ENCODE data around the gene ROS1.

The ROS1 gene

GRCh38 chr6:117409863-117410262, 15.9 kb downstream of the ROS1 start:
- Mint-ChIP-seq H3K4me3 (no peak overlapping the region), H3K27ac (no peak overlapping the region), H3K9me3 (no peaks in the 10 kb centered on the region), H3K36me3 (no peaks in the 10 kb centered on the region), H3K4me1 (no peaks in the 10 kb centered on the region), H3K27me3 (peaks cover 8% of the 10 kb centered on the region)
- ATAC-seq (ENCODE audit: low read depth) (no peak), DNase-seq (ENCODE audit: low spot score in 2 of 2) (no peak)

GRCh38 chr6:117409420-117409819, 16.3 kb downstream of the ROS1 start:
- Mint-ChIP-seq H3K9me3 (no peaks in the 10 kb centered on the region), H3K27me3 (peaks cover 8% of the 10 kb centered on the region), H3K4me3 (no peak overlapping the region), H3K36me3 (no peaks in the 10 kb centered on the region), H3K27ac (no peak overlapping the region), H3K4me1 (no peaks in the 10 kb centered on the region)
- DNase-seq (ENCODE audit: low spot score in 2 of 2): no peak
- no peak for ATAC-seq (ENCODE audit: low read depth)

GRCh38 chr6:117404548-117404947, 21.2 kb downstream of the ROS1 start:
- ATAC-seq (ENCODE audit: low read depth) (no peak), DNase-seq (ENCODE audit: low spot score in 2 of 2) (no peak)
- H3K36me3 Mint-ChIP-seq: no peaks in the 10 kb centered on the region
- H3K4me3 Mint-ChIP-seq: no peak overlapping the region
- H3K27me3 Mint-ChIP-seq: peaks cover 1% of the 10 kb centered on the region
- no peaks in the 10 kb centered on the region for H3K9me3 Mint-ChIP-seq
- H3K4me1 Mint-ChIP-seq: no peaks in the 10 kb centered on the region
- no peak overlapping the region for H3K27ac Mint-ChIP-seq

- Mint-ChIP-seq H3K36me3 (no peaks in the 10 kb centered on the region), H3K4me1 (no peaks in the 10 kb centered on the region), H3K27ac (no peak overlapping the region), H3K9me3 (no peaks in the 10 kb centered on the region), H3K27me3 (no peaks in the 10 kb centered on the region), H3K4me3 (no peak overlapping the region)
- DNase-seq (ENCODE audit: low spot score in 2 of 2) (no peak), ATAC-seq (ENCODE audit: low read depth) (no peak)
These were observed 23.9 kb downstream of the ROS1 start for GRCh38 chr6:117401799-117402198.

- ATAC-seq (ENCODE audit: low read depth) (no peak), DNase-seq (ENCODE audit: low spot score in 2 of 2) (no peak)
- Mint-ChIP-seq H3K27me3 (peaks cover 1% of the 10 kb centered on the region), H3K27ac (no peak overlapping the region), H3K36me3 (no peaks in the 10 kb centered on the region), H3K9me3 (no peaks in the 10 kb centered on the region), H3K4me3 (no peak overlapping the region), H3K4me1 (no peaks in the 10 kb centered on the region)
These were observed 25.8 kb downstream of the ROS1 start for GRCh38 chr6:117399924-117400323.

- ATAC-seq (ENCODE audit: low read depth) (no peak), DNase-seq (ENCODE audit: low spot score in 2 of 2) (no peak)
- H3K9me3 Mint-ChIP-seq: no peaks in the 10 kb centered on the region
- H3K4me1 Mint-ChIP-seq: no peaks in the 10 kb centered on the region
- H3K36me3 Mint-ChIP-seq: no peaks in the 10 kb centered on the region
- H3K27ac Mint-ChIP-seq: no peak overlapping the region
- H3K4me3 Mint-ChIP-seq: no peak overlapping the region
- H3K27me3 Mint-ChIP-seq: peaks cover 1% of the 10 kb centered on the region
These were observed 26.6 kb downstream of the ROS1 start for GRCh38 chr6:117399126-117399525.

- no peaks in the 10 kb centered on the region for H3K9me3 Mint-ChIP-seq
These were observed 28.1 kb downstream of the ROS1 start for GRCh38 chr6:117397536-117398227.

GRCh38 chr6:117396228-117396627, 29.5 kb downstream of the ROS1 start:
- no peaks in the 10 kb centered on the region for H3K4me1 Mint-ChIP-seq
- H3K9me3 Mint-ChIP-seq: no peaks in the 10 kb centered on the region
- H3K36me3 Mint-ChIP-seq: no peaks in the 10 kb centered on the region
- no peak for ATAC-seq (ENCODE audit: low read depth)
- no peak for DNase-seq (ENCODE audit: low spot score in 2 of 2)
- no peak overlapping the region for H3K4me3 Mint-ChIP-seq
- no peak overlapping the region for H3K27ac Mint-ChIP-seq
- peaks cover 3% of the 10 kb centered on the region for H3K27me3 Mint-ChIP-seq

More at GRCh38 chr6:117397536-117398227, 28.1 kb downstream of the ROS1 start:
- peaks cover 1% of the 10 kb centered on the region for H3K27me3 Mint-ChIP-seq
- ATAC-seq (ENCODE audit: low read depth) (no peak), DNase-seq (ENCODE audit: low spot score in 2 of 2) (no peak)
- H3K27ac Mint-ChIP-seq: no peak overlapping the region
- no peaks in the 10 kb centered on the region for H3K36me3 Mint-ChIP-seq
- no peak overlapping the region for H3K4me3 Mint-ChIP-seq
- no peaks in the 10 kb centered on the region for H3K4me1 Mint-ChIP-seq

GRCh38 chr6:117395164-117395563, 30.6 kb downstream of the ROS1 start:
- H3K4me3 Mint-ChIP-seq: no peak overlapping the region
- H3K27me3 Mint-ChIP-seq: peaks cover 3% of the 10 kb centered on the region
- no peak for DNase-seq (ENCODE audit: low spot score in 2 of 2)
- H3K4me1 Mint-ChIP-seq: no peaks in the 10 kb centered on the region
- no peak overlapping the region for H3K27ac Mint-ChIP-seq
- no peak for ATAC-seq (ENCODE audit: low read depth)
- no peaks in the 10 kb centered on the region for H3K9me3 Mint-ChIP-seq
- no peaks in the 10 kb centered on the region for H3K36me3 Mint-ChIP-seq

GRCh38 chr6:117393045-117393444, 32.7 kb downstream of the ROS1 start:
- no peak for DNase-seq (ENCODE audit: low spot score in 2 of 2)
- Mint-ChIP-seq H3K4me1 (no peaks in the 10 kb centered on the region), H3K9me3 (no peaks in the 10 kb centered on the region), H3K4me3 (no peak overlapping the region), H3K27ac (no peak overlapping the region), H3K27me3 (peaks cover 3% of the 10 kb centered on the region), H3K36me3 (no peaks in the 10 kb centered on the region)
- ATAC-seq (ENCODE audit: low read depth): no peak

GRCh38 chr6:117391874-117392583, 33.7 kb downstream of the ROS1 start:
- ATAC-seq (ENCODE audit: low read depth): no peak
- no peaks in the 10 kb centered on the region for H3K9me3 Mint-ChIP-seq
- H3K27ac Mint-ChIP-seq: no peak overlapping the region
- DNase-seq (ENCODE audit: low spot score in 2 of 2): no peak
- no peak overlapping the region for H3K4me3 Mint-ChIP-seq
- H3K4me1 Mint-ChIP-seq: no peaks in the 10 kb centered on the region
- H3K36me3 Mint-ChIP-seq: no peaks in the 10 kb centered on the region
- peaks cover 5% of the 10 kb centered on the region for H3K27me3 Mint-ChIP-seq

GRCh38 chr6:117389227-117390057, 36.3 kb downstream of the ROS1 start:
- Mint-ChIP-seq H3K4me1 (no peaks in the 10 kb centered on the region), H3K27ac (no peak overlapping the region), H3K9me3 (no peaks in the 10 kb centered on the region), H3K27me3 (peaks cover 6% of the 10 kb centered on the region), H3K36me3 (no peaks in the 10 kb centered on the region), H3K4me3 (no peak overlapping the region)
- no peak for ATAC-seq (ENCODE audit: low read depth)
- no peak for DNase-seq (ENCODE audit: low spot score in 2 of 2)

GRCh38 chr6:117387454-117387974, 38.2 kb downstream of the ROS1 start:
- ATAC-seq (ENCODE audit: low read depth): no peak
- Mint-ChIP-seq H3K27ac (no peak overlapping the region), H3K9me3 (no peaks in the 10 kb centered on the region)

GRCh38 chr6:117384659-117385058, 41.1 kb downstream of the ROS1 start:
- no peak overlapping the region for H3K27ac Mint-ChIP-seq
- H3K4me1 Mint-ChIP-seq: no peaks in the 10 kb centered on the region

More at GRCh38 chr6:117387454-117387974, 38.2 kb downstream of the ROS1 start:
- Mint-ChIP-seq H3K4me1 (no peaks in the 10 kb centered on the region), H3K4me3 (no peak overlapping the region), H3K36me3 (no peaks in the 10 kb centered on the region), H3K27me3 (peaks cover 6% of the 10 kb centered on the region)
- no peak for DNase-seq (ENCODE audit: low spot score in 2 of 2)

More at GRCh38 chr6:117384659-117385058, 41.1 kb downstream of the ROS1 start:
- ATAC-seq (ENCODE audit: low read depth): no peak
- no peak overlapping the region for H3K4me3 Mint-ChIP-seq
- no peaks in the 10 kb centered on the region for H3K9me3 Mint-ChIP-seq
- DNase-seq (ENCODE audit: low spot score in 2 of 2): no peak
- peaks cover 5% of the 10 kb centered on the region for H3K27me3 Mint-ChIP-seq
- no peaks in the 10 kb centered on the region for H3K36me3 Mint-ChIP-seq

Measured in memory B cell (primary cell).